Spleen (tissue), 11 donors: ENCODE measurements around the gene SLC6A18. TPM values are rescaled to one million over a fixed set of nuclear protein-coding genes. Genes with fewer than 3 reads are reported as not detected.

Experiments
- DNase-seq: peaks from one replicate; pipeline ENCODE4 v3.0.0-alpha.2; 2020
- H3K27ac ChIP-seq, 8 donors: fragments of 200-600 bp; sonication (generic) in 7 of 8; 1 replicate in 4 of 8; 2 replicates in 4 of 8; pipeline versions ENCODE4 v1.5.0 to v1.8.0; 2016 to 2021; ENCODE audit warnings: inconsistent platforms in 4 of 8, mild to moderate bottlenecking in 4 of 8, moderate library complexity in 1 of 8
- H3K27me3 ChIP-seq, 7 donors: fragments of 200-600 bp; sonication (generic) in 6 of 7; replicated peaks in 1 of 7; 1 replicate in 4 of 7; 2 replicates in 3 of 7; pipeline versions ENCODE4 v1.5.0 to v1.8.0; 2016 to 2021; ENCODE audit warnings: inconsistent platforms in 3 of 7, mild to moderate bottlenecking in 1 of 7
- H3K36me3 ChIP-seq, 6 donors: fragments of 200-600 bp; sonication (generic) in 5 of 6; 1 replicate in 4 of 6; 2 replicates in 2 of 6; pipeline versions ENCODE4 v1.5.0 to v1.8.0; 2016 to 2021; ENCODE audit warnings: inconsistent platforms in 2 of 6
- H3K4me1 ChIP-seq, 6 donors: fragments of 200-600 bp; sonication (generic) in 5 of 6; 1 replicate in 3 of 6; 2 replicates in 3 of 6; pipeline versions ENCODE4 v1.5.0 to v1.8.0; 2016 to 2021; ENCODE audit warnings: inconsistent platforms in 3 of 6
- H3K4me3 ChIP-seq, 8 donors: fragments of 200-600 bp; sonication (generic) in 7 of 8; 1 replicate in 4 of 8; 2 replicates in 4 of 8; pipeline versions ENCODE4 v1.5.0 to v1.8.0; 2016 to 2021; ENCODE audit warnings: inconsistent platforms in 4 of 8, mild to moderate bottlenecking in 4 of 8, moderate library complexity in 2 of 8
- H3K9me3 ChIP-seq, 8 donors: fragments of 200-600 bp; sonication (generic) in 7 of 8; 1 replicate in 4 of 8; 2 replicates in 4 of 8; pipeline versions ENCODE4 v1.5.0 to v1.8.0; 2016 to 2021; ENCODE audit warnings: inconsistent platforms in 4 of 8
- POLR2A ChIP-seq, 3 donors: fragments of 450-650 bp; IDR thresholded peaks; one replicate each; pipeline ENCODE4 v1.5.1; 2017; ENCODE audit warnings: antibody characterized with exemption in 3 of 3, mild to moderate bottlenecking in 1 of 3
- POLR2AphosphoS5 ChIP-seq, 3 donors: sonication (generic); formaldehyde crosslinking; IDR thresholded peaks; one replicate each; pipeline ENCODE4 v1.5.1; 2017; ENCODE audit warnings: antibody characterized with exemption in 3 of 3
- WGBS, 5 donors: extraction: QIAGEN DNeasy Blood & Tissue Kit in 3 of 5; methylation state at CpG; one replicate each; pipeline versions ENCODE4 v1.1.5 to v1.1.7; 2013 to 2018; 5-methylcytosine and 5-hydroxymethylcytosine counted together
- intact Hi-C: fragments of 100-400 bp; cut with DNase I; formaldehyde crosslinking; loops from one replicate; pipeline ENCODE4 v1.15.0; 2023; ENCODE audit warnings: low total_unique reads
- polyA plus RNA-seq, 3 donors: library from polyadenylated mRNA; stranded (reverse); fragments of 200-250 nt; gene quantifications; one replicate each; pipeline ENCODE4 v1.2.1, GENCODE V29; 2013
- total RNA-seq, 7 donors: library from RNA; depleted of rRNA in 3 of 7; stranded (reverse); fragments of >200 nt in 3 of 7; fragmentation: NEBNext Ultra II Directional in 4 of 7; extraction: Animal tissue kit (Norgen Biotek cat#: 25700) in 4 of 7; gene quantifications; one replicate each; pipeline versions ENCODE4 v1.1.0 to v1.2.1, GENCODE V29; 2016 to 2021
- TF ChIP-seq, protein P1 (sequence below), 11 experiments: fragments of 200-600 bp in 7 of 11; fragments of 450-650 bp in 4 of 11; sonication (generic) in 4 of 11; IDR thresholded peaks in 8 of 11; conservative IDR thresholded peaks in 3 of 11; 1 replicate in 7 of 11; 2 replicates in 4 of 11; pipeline versions ENCODE4 v1.4.0 to v1.8.0; 2016 to 2021; ENCODE audit warnings: antibody characterized with exemption in 11 of 11, inconsistent platforms in 4 of 11, mild to moderate bottlenecking in 1 of 11
- donor health status: healthy with polysubstance abuse.
- donor health status: DM: no; HTN: no; CAD: no; lungs with moderate emphysema.
- donor health status: DM: no; HTN: no; CAD: no.
- donor health status: Bipolar disorder and iron deficiency.
- donor health status: healthy.
- donor health status: DM: no; HTN: no; CAD: no.
- donor health status: DM: yes; HTN: yes; CAD: no.

Gene SLC6A18
- total and polyA plus RNA-seq, 10 donors, result not detected

DNA sequence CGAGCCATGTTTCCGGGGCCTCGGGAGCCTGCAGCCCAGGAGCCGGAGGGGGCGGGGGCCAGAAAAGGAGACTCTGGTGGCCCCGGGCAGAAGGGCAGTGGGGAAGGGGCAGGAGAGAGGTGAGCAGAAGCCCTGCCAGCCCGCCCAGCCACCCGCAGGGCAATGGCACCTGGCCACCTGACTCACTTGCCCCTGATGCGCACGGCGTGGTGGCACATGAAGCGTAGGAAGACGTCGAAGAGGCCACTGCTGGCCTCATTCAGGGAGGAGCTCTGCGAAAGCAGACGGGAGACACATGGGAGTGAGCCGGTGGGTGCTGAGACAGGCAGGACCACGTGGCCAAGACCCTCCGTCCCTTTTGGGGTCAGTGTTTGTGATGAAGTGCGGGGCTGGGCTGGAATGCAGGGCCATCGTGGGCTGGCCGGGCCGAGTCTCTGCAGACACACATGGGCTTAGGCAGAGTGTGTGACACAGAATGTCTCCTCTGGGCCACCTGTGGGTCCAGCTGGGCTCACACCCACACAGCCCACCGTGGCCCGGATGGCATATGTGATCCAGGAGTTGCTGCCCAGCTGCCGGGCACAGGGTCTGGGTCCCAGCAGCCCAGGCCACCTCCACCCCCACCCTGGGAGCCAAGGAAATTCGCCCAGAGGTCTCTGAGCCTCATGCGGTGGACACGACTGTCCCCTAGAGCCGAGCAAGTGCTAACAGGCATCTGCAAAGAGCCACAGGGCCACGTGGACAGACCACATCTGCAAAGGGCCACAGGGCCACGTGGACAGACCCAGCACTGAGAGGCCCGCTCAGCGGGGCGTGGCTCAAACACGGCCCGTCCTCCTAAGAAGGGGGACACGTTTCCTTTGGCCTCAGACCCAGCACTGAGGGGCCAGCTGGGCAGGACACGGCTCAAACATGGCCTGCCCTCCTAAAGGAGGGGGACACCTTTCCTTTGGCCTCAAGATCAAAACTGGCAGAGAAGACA is 46.0 kb downstream of the SLC6A18 start:
- H3K4me3 ChIP-seq, result no peak overlapping the region
- H3K27me3 ChIP-seq, result peaks cover 0 to 6% (median 0%) of the 10 kb centered on the region in 7 donors
- no peaks in the 10 kb centered on the region for H3K9me3 ChIP-seq
- intact Hi-C loops, result no loop called here
- no peaks in the 10 kb centered on the region for H3K4me1 ChIP-seq
- no peak for TF ChIP-seq POLR2A (IDR thresholded peaks at IDR 0.05)
- TF ChIP-seq POLR2AphosphoS5 (IDR thresholded peaks at IDR 0.05), result no peak
- TF ChIP-seq, protein P1, sequence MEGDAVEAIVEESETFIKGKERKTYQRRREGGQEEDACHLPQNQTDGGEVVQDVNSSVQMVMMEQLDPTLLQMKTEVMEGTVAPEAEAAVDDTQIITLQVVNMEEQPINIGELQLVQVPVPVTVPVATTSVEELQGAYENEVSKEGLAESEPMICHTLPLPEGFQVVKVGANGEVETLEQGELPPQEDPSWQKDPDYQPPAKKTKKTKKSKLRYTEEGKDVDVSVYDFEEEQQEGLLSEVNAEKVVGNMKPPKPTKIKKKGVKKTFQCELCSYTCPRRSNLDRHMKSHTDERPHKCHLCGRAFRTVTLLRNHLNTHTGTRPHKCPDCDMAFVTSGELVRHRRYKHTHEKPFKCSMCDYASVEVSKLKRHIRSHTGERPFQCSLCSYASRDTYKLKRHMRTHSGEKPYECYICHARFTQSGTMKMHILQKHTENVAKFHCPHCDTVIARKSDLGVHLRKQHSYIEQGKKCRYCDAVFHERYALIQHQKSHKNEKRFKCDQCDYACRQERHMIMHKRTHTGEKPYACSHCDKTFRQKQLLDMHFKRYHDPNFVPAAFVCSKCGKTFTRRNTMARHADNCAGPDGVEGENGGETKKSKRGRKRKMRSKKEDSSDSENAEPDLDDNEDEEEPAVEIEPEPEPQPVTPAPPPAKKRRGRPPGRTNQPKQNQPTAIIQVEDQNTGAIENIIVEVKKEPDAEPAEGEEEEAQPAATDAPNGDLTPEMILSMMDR (IDR thresholded peaks at IDR 0.05 in 8 of 11, conservative IDR thresholded peaks at IDR 0.05 in 3 of 11), result no peak
- no peaks in the 10 kb centered on the region for H3K36me3 ChIP-seq
- WGBS, 5 donors, result 93 to 95% (median 94%) methylated on average over 31 to 39 of the region's 39 CpGs
- no peak overlapping the region for H3K27ac ChIP-seq
- no peak for DNase-seq

DNA sequence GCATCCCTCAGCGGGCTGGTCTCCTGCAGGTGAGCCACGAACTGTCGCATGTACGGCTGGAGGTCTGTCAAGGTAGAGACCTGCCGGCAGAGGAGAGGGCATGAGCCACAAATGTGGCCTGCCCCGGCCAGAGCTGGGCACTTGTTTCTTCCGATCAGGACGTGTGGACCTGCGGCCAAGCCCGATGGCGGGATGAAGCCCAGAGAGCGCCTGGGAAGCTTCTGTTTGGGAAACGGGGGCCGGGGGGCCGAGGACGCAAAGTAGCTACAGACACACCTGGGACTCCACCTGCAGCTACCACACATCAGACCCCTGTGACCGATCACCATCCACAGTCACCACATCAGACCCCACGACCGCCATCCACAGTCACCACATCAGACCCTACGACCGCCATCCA is 47.0 kb downstream of the SLC6A18 start:
- Histone ChIP-seq H3K36me3 (no peaks in the 10 kb centered on the region), H3K27ac (no peak overlapping the region), H3K9me3 (no peaks in the 10 kb centered on the region), H3K4me3 (no peak overlapping the region), H3K4me1 (no peaks in the 10 kb centered on the region), H3K27me3 (peaks cover 0 to 6% (median 0%) of the 10 kb centered on the region in 7 donors)
- DNase-seq, result no peak
- WGBS, 5 donors, result 95 to 98% (median 96%) methylated on average over 16 to 21 of the region's 21 CpGs
- TF ChIP-seq POLR2A (IDR thresholded peaks at IDR 0.05) (no peak), POLR2AphosphoS5 (IDR thresholded peaks at IDR 0.05) (no peak)
- TF ChIP-seq, protein P1 (IDR thresholded peaks at IDR 0.05 in 8 of 11, conservative IDR thresholded peaks at IDR 0.05 in 3 of 11), result no peak
- intact Hi-C loops, result no loop called here

DNA sequence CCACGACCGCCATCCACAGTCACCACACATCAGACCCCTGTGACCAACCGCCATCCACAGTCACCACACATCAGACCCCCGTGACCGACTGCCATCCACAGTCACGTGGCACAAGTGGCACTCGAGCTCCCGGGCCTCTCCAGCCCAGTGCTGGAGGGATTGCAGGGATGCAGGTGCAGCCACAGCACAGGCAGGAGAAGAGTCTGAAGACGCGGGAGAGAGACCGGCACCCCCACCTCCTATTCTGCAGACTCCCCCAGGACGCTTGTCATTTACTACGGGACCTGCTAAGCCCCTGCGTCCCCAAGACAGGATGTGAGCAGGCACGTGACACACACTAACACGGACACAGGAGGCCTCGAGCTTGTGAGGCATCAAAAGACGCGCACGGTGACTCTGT is 48.6 kb downstream of the SLC6A18 start:
- H3K27ac ChIP-seq, result no peak overlapping the region
- WGBS, 5 donors, result 92 to 97% (median 95%) methylated on average over 18 to 20 of the region's 20 CpGs
- no peaks in the 10 kb centered on the region for H3K4me1 ChIP-seq

More for the DNA sequence above, 48.6 kb downstream of the SLC6A18 start:
- H3K36me3 ChIP-seq, result no peaks in the 10 kb centered on the region
- intact Hi-C loops, result no loop called here
- no peak for DNase-seq
- TF ChIP-seq POLR2A (IDR thresholded peaks at IDR 0.05) (no peak), POLR2AphosphoS5 (IDR thresholded peaks at IDR 0.05) (no peak)
- TF ChIP-seq, protein P1 (IDR thresholded peaks at IDR 0.05 in 8 of 11, conservative IDR thresholded peaks at IDR 0.05 in 3 of 11), result no peak
- H3K4me3 ChIP-seq, result no peak overlapping the region
- H3K9me3 ChIP-seq, result peaks cover 0 to 8% (median 2%) of the 10 kb centered on the region in 8 donors
- peaks cover 0 to 6% (median 0%) of the 10 kb centered on the region in 7 donors for H3K27me3 ChIP-seq
